SK-MEL-5 (cell line): ENCODE measurements around the gene MRPL49. TPM values are rescaled to one million over a fixed set of nuclear protein-coding genes. Genes with fewer than 3 reads are reported as not detected.

Experiments
- DNase-seq: peaks from one replicate; pipeline ENCODE4 v3.0.0-alpha.2; 2016; ENCODE audit warnings: low read depth, low spot score
- in situ Hi-C: cut with HindIII; loops from 2 replicates; pipeline ENCODE4 v1.10.0; 2016; ENCODE audit warnings: low sequenced_read_pairs, high pct_unique_total_duplicates, low pct_unique_long_range_greater_than_20kb
- total RNA-seq: library from RNA; depleted of rRNA; stranded (reverse); fragments of >200 nt; shearing (Covaris generic); gene quantifications from 2 replicates; pipeline ENCODE4 v1.2.3, GENCODE V29; 2014

The MRPL49 gene
- total RNA-seq, 1 experiment from 2014 or later, result 52.2 TPM

DNA sequence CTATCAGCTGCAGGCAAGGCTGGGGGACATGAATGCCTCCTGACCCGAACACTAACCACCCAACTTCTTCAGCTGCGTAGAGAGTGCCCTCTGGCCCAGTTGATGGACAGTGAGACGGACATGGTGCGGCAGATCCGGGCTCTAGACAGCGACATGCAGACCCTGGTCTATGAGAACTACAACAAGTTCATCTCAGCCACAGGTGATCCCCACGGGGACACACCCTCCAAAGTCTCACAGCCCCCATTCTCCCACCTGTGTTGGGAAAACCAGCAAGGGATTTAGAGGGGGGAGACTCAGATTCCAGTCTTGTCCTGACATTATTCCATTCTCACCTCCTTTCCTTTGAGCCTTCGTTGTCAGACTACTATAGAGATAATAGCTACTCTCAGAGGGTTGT lies 25.2 kb upstream of the MRPL49 start:
- DNase-seq, result no peak
- in situ Hi-C loops, result no loop called here

DNA sequence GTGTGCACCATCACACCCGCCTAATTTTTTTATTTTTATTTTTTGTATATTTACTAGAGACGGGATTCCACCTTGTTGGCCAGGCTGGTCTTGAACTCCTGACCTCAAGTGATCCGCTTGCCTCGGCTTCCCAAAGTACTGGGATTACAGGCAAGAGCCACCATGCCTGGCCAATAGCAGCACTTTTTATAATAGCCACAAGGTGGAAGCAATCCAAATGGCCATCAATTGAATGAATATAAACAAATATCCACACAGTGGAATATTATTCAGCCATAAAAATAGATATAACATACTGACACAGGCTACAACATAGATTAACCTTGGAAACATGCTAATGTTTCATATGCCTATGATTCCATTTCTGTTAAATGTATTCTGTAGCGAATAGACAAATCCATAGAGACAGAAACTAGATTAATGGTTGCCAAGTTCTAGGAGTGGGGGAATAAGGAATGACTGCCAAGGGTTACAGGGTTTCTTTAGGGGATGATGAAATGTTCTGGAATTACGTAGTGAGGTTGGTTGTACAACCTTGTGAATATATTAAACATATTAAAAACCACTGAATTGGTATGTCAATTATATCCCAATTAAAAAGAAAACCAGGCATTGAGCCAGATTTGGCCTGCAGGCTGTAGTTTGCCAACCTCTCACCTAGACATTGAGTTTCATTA lies 21.3 kb upstream of the MRPL49 start:
- in situ Hi-C loops, result no loop called here
- DNase-seq, result no peak

DNA sequence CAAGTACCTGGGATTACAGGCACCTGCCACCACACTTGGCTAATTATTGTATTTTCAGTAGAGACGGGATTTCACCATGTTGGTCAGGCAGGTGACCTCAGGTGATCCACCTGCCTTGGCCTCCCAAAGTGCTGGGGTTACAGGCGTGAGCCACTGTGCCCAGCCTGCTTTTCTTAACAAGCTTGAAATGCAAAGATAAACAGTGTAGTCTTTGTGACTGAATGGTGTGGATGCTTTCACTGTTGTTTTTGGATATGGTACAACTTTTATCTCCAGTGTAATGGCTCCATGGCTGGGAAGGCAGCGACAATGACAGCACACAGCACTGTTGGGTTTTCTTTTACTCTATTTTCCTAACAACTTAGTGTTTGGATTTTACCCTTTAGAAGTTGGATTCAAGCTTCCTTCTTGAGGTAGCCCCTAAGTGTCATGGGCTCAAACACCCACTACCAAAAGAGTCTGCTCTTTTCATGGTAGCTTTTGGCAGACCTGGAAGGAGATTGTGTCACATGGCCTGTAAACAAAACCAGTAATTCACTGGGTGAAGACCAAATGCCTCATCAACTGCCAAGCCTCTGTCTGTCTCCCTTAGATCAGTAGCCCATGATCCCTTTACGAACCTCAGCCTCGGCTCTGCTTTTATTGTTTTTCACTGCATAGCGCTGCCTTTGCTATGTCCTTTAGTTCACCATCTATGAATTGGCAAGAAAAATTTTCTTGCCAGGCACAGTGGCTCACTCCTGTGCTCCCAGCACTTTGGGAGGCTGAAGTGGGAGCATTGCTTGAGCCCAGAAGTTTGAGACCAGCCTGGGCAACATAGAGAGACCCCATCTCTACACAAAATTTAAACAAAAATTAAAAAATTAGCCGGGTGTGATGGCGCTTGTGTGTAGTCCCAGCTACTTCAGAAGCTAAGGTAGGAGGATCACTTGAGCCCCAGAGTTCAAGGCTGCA lies 19.7 kb upstream of the MRPL49 start:
- in situ Hi-C loops, result no loop called here
- DNase-seq, result peak; percentile 75

DNA sequence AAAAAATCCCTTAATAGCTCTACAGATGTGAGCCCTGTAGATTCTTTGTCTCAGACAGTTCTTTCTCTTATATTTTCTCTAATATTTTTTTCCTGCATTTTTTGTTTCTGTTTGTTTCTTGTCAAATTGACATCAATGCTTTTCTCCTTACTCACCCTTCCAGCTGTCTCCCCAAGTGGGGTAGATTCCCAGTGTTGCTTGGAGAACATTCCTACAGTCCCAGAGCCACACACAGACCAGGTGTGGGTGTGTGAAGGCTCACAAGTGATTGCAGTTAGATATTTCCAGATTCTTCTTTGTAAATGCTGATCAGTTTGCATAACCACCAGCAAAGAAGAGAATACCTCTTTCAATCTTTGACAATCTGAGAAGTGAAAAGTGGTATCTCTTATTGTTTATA lies 18.6 kb upstream of the MRPL49 start:
- no peak for DNase-seq
- in situ Hi-C loops, result no loop called here

DNA sequence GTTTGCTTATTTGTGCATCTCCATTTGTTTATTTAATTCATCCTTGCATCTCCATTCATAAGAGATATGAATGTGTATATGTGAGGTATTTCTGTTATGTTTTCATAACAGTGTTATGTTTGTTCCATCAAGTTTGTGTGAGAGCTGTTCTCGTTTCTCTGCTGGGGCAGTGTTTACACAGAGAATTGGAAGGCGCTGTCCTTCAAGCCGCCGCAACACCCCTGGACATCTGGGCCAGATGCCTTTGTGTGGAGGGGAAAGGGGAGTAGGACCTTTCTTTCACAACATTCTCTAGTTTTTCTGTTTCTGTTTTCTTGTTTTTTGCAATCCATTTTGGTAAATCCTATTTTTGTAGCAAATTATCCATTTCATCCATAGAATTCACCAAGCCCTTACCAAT lies 17.5 kb upstream of the MRPL49 start:
- DNase-seq, result no peak
- in situ Hi-C loops, result no loop called here

DNA sequence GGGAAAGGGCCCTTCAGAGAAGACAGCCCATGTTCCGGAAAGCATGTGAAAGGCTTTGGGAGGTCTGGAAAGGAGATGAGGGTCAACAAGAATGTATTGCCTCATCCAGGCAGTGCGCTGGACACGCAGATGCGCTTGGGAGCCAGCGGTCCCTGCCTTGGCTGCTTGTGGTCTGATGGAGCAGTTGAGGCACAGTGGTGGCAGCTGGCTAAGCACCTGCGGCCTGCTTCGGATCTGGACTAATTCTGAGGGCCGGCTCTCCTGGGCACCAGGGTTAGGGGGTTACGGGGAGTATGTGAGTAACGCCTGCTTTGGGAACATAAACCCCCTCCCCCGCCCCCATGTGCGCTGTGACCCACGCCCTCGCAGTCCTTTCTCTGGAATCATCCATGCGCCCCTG lies 15.0 kb upstream of the MRPL49 start:
- DNase-seq, result no peak
- in situ Hi-C loops, result no loop called here

DNA sequence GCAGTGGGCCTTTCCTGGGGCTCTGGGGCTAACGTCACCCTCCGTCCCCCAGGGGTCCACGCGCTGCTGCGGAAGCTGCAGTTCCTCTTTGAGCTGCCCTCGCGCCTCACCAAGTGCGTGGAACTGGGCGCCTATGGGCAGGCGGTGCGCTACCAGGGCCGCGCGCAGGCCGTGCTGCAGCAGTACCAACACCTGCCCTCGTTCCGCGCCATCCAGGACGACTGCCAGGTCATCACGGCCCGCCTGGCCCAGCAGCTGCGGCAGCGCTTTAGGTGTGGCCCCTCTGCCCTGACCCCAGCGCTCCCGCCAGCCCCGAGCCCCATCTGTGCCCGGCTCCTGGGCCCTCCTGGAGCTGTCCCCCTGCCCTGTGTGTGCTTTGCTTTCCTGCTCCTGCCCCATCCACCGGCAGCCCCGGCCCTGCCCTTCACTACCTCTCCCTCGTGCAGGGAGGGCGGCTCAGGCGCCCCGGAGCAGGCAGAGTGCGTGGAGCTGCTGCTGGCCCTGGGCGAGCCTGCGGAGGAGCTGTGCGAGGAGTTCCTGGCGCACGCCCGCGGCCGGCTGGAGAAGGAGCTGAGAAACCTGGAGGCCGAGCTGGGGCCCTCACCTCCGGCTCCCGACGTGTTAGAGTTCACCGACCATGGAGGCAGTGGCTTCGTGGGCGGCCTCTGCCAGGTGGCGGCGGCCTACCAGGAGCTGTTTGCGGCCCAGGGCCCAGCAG lies 14.2 kb upstream of the MRPL49 start:
- in situ Hi-C loops, result no loop called here
- no peak for DNase-seq

DNA sequence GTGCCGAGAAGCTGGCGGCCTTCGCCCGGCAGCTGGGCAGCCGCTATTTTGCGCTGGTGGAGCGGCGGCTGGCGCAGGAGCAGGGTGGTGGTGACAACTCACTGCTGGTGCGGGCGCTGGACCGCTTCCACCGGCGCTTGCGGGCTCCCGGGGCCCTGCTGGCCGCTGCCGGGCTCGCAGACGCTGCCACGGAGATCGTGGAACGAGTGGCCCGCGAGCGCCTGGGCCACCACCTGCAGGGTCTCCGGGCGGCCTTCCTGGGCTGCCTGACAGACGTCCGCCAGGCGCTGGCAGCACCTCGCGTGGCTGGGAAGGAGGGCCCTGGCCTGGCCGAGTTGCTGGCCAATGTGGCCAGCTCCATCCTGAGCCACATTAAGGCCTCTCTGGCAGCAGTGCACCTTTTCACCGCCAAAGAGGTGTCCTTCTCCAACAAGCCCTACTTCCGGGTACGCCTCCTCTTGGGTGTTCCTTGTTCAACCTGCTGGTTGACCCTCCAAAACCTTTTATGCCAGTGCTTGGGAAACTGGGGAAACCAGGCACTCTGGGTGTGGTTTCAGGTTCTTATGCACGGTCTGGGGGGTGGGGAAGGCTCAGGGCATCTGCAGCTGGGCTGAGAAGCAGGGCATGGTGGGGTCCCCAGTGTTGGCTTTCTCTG lies 13.5 kb upstream of the MRPL49 start:
- DNase-seq, result no peak
- in situ Hi-C loops, result no loop called here

DNA sequence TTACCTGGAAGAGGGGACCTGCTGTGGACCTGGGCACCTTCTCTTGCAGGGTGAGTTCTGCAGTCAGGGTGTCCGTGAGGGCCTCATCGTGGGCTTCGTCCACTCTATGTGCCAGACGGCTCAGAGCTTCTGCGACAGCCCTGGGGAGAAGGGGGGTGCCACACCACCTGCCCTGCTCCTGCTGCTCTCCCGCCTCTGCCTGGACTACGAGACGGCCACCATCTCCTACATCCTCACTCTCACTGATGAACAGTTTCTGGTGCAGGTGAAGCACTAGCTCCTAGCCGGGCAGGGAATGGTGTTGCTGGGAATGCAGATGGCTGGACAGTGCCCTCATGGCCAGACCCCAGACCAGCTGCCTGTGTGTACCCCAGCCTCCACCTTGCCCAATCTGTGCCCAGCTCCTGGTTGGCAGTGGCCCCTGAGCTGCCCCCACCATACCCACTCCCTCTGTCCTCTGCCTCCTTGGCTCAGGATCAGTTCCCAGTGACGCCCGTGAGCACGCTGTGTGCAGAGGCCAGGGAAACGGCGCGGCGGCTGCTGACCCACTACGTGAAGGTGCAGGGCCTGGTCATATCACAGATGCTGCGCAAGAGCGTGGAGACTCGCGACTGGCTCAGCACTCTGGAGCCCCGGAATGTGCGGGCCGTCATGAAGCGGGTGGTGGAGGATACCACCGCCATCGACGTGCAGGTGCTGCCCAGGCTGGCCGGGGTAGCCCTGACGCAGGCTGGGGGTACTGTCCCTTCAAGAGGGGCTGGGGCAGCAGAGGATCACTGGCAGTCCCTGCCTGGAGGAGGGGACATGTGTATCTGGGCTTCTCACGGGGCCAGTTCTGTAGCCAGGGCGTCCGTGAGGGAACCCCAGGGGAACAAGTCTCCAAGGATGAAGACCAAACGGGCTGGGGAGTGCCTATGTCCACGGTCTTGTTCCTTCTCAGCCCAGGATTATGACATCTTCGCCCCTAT lies 12.6 kb upstream of the MRPL49 start:
- DNase-seq, result no peak
- in situ Hi-C loops, result no loop called here

DNA sequence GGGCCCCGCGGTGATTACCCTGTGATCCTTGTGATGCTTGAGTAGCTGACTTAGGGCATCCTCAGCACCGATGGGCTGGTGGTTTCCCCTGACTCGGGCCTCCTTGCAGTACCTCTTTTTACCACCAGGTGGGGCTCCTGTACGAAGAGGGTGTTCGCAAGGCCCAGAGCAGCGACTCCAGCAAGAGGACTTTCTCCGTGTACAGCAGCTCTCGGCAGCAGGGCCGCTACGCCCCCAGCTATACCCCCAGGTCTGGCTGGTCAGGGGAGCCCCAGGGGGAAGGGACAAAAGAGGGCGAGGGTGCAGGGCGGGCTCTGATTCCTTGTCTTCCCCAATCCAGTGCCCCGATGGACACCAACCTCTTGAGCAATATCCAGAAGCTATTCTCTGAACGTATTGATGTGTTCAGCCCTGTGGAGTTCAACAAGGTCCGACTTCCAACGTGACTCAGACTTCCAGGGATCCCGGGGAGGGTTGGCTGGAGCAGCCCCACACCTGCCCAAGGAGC lies 11.7 kb upstream of the MRPL49 start:
- in situ Hi-C loops, result no loop called here
- peak; percentile 82 for DNase-seq

DNA sequence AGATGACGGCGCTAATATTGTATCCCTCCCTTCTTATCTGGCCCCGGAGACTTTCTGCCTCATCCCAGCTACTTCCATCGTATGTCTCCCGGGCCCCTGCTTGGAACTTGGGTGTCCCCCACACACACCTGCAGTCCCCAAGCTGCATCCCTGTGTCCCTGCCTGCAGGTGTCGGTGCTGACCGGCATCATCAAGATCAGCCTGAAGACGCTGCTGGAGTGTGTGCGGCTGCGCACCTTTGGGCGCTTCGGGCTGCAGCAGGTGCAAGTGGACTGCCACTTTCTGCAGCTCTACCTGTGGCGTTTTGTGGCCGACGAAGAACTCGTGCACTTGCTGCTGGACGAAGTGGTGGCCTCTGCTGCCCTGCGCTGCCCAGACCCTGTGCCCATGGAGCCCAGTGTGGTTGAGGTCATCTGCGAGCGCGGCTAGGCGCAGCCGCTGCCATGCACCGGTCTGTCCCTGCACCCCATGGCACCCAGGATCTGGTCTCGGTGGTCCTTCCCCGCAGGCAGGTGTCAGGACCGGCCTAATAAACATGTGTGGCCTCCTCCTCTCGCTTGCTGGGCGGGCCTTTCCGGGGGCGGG lies 10.9 kb upstream of the MRPL49 start:
- in situ Hi-C loops, result no loop called here

DNA sequence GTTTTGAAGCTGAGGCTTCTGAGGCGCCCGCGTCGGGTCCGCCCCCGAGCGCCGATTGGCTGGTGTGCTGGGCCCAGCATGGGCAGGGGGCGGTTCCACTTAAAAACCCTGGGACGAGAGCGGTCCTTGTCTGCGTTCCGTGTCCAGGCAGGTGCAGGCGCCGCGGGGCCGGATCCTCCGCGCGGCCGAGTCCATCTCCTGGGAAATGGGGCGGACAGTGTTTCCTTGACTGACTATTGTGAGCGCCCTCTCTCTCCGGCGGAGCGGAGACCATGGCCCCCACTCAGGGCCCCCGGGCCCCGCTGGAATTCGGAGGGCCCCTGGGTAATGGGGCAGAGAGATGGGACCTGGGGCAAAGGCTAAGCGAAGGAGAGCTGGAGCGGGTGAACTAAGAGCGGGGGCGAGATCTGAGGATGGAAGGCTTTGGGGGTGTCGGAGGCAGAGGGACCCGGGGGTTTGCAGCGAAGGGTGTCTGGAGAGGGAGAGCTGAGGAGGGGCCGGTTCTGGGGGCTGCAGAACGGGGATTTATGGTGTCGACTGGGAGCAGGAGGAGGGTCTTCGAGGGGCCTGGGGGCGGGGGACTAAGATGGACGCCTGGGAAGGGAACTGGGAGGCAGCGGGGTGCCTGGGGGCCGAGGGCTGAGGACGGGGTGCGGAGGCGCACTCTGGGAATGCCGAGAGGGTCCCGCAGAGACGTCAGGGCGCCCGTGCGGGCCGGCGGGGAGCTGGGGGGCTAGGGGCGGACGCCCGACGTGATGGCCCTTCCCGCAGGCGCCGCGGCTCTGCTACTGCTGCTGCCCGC lies 10.2 kb upstream of the MRPL49 start, which contains the start of gene TM7SF2:
TM7SF2 (plus strand) TSS at position 129 of the 802 bp plus-strand sequence; CDS start at position 273, 144 bp downstream.
- in situ Hi-C loops, result no loop called here
- DNase-seq, result peak; percentile 88

More for the DNA sequence above, 10.9 kb upstream of the MRPL49 start:
- no peak for DNase-seq

DNA sequence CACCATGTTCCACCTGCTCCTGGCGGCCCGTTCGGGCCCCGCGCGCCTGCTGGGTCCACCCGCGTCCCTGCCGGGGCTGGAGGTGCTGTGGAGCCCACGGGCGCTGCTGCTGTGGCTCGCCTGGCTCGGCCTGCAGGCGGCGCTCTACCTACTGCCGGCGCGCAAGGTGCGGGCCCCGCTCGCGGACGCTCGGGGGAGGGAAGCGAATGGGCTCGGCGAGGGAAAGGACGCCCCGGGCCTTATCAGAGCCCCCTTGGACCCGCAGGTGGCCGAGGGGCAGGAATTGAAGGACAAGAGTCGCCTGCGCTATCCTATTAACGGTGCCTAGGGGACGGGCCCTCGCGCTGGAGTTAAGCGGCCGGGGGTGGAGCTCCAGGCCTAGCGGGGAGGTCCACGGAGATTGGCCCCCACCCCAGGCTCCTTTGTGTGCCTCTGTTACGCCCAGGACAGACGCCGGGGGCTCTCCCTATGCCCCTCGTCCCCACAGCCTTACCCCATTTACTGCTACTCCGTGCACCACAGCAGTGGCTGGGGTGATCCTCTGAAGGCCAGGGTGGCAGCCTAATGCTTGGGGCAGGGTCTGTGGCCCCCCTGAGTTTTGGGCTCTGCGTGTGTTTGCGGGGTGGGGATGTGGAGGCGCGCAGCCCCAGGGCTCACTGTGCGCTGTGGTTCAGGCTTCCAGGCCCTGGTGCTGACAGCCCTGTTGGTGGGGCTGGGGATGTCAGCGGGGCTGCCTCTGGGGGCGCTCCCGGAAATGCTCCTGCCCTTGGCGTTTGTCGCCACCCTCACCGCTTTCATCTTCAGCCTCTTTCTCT lies 9.4 kb upstream of the MRPL49 start:
- in situ Hi-C loops, result no loop called here
- DNase-seq, result no peak

DNA sequence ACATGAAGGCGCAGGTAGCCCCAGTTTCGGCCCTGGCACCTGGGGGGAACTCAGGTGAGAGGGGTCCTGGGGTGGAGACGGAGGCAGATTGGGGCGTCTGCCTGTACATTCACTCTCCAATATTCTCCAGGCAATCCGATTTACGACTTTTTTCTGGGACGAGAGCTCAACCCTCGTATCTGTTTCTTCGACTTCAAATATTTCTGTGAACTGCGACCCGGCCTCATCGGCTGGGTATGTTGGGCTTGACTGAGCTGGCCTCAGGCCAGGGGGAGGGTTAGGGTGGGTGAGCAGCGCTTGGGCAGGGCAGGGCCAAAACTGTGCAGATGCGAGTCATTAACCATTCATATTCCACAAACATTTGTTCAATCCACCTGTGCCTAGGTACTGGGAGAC lies 8.8 kb upstream of the MRPL49 start:
- DNase-seq, result no peak
- in situ Hi-C loops, result no loop called here

DNA sequence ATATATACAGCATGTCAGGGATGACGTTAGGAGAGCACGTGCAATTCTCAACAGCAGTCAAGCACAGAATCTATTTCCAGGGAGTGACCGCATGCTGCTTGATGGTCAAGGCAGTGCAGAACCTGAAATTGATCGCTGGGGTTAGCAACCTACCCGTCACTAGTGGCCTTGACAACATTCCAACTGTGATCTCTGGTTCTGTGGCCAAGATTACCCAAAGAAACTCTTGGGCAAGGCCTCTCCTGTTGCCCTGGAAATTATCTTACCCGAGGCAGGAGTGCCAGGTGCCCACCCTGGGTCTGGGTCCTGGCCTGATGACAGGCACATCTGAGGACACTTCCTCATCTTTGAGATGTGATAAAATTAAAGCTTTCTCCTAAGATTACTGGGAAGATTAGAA lies 8.3 kb upstream of the MRPL49 start:
- no peak for DNase-seq
- in situ Hi-C loops, result no loop called here
